ENCODE measurements around the gene TCF19.

The TCF19 gene

GRCh38 chr6:31121131-31121790 is 37.1 kb upstream of the TCF19 start:
- in situ Hi-C loops (cut with MboI; ENCODE audit: low sequenced_read_pairs) = no loop called here

GRCh38 chr6:31122791-31123706 is 35.3 kb upstream of the TCF19 start:
- no peaks in the 10 kb centered on the region for H3K4me1 ChIP-seq
- H3K27me3 ChIP-seq (ENCODE audit: low read depth) = no peaks in the 10 kb centered on the region
- no peaks in the 10 kb centered on the region for H3K9me3 ChIP-seq
- no peak for DNase-seq (ENCODE audit: low spot score in 2 of 2)
- in situ Hi-C loops (cut with MboI; ENCODE audit: low sequenced_read_pairs) = no loop called here
- H3K4me3 ChIP-seq = no peak overlapping the region
- no peaks in the 10 kb centered on the region for H3K36me3 ChIP-seq (replicated peaks)

More at GRCh38 chr6:31121131-31121790, 37.1 kb upstream of the TCF19 start:
- Histone ChIP-seq H3K4me1 (no peaks in the 10 kb centered on the region), H3K9me3 (no peaks in the 10 kb centered on the region), H3K27me3 (ENCODE audit: low read depth) (no peaks in the 10 kb centered on the region), H3K4me3 (no peak overlapping the region), H3K36me3 (replicated peaks) (no peaks in the 10 kb centered on the region)
- no peak for DNase-seq (ENCODE audit: low spot score in 2 of 2)

DNA sequence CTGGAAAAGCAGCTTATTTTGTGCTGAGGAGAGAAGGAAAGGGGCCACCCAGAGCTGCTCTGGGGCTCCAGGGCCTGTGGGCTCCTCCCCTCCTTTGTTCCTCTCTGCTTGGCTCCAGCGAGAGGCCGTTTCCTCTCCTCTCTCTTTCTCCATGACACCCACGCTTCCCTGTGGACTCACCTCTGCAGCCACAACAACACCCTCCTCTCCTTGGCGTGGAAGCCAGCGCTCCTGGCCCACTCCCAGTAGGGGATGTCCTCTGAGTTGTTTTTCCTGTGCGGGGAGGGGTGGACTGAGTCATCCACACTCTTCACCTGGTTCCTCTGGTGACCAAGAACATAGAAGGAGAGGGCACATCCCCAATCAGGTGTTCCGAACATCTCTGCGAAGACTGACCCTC is 33.2 kb upstream of the TCF19 start:
- H3K36me3 ChIP-seq (replicated peaks) = no peaks in the 10 kb centered on the region
- in situ Hi-C loops (cut with MboI; ENCODE audit: low sequenced_read_pairs) = no loop called here
- H3K4me1 ChIP-seq = no peaks in the 10 kb centered on the region; the same call in 1 of the 2 replicates
- H3K4me3 ChIP-seq = no peak overlapping the region
- no peaks in the 10 kb centered on the region for H3K27me3 ChIP-seq (ENCODE audit: low read depth)
- H3K9me3 ChIP-seq = no peaks in the 10 kb centered on the region
- DNase-seq (ENCODE audit: low spot score in 2 of 2) = no peak

DNA sequence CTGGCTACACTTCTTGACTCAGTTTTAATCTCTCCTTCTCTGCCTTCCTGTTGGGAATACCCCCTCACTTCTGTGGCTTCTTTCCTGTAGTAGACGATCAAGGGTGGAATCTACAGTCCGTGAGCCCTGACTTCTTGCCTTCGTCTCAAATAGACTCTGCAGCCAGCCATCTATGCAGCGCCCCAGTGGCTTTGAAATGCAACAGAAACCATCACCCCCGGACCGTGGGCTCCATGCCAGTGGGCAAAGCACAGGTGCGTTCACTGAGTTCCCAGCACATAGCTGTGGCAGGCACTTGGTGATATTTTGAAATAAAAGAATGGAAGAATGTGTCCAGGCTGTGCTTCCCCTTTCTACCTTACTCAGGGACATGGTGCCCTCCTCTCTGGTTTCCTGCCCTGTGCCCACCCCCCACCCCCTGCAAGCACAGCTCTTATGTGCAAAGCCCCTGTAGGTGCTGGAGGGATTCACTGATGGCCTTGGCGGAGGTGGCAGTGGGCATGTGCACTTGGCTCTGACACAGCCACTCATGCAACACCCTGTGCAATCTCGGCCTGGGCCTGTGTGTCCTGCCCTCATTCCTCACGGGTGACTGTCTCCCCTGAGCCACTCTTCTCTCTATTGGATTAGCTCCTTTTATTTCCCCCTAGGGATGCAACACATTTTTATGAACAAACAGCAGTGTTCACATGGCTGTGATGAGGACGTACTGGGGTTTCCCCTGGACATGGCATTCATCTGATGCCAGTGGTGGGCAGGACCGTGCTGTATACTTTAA is 32.6 kb upstream of the TCF19 start:
- no peak for DNase-seq (ENCODE audit: low spot score in 2 of 2)
- H3K36me3 ChIP-seq (replicated peaks) = no peaks in the 10 kb centered on the region
- H3K4me1 ChIP-seq = no peaks in the 10 kb centered on the region; the same call in 1 of the 2 replicates
- H3K27me3 ChIP-seq (ENCODE audit: low read depth) = no peaks in the 10 kb centered on the region
- no peaks in the 10 kb centered on the region for H3K9me3 ChIP-seq
- in situ Hi-C loops (cut with MboI; ENCODE audit: low sequenced_read_pairs) = no loop called here
- no peak overlapping the region for H3K4me3 ChIP-seq

- DNase-seq (ENCODE audit: low spot score in 2 of 2) = no peak
- Histone ChIP-seq H3K4me3 (no peak overlapping the region), H3K4me1 (peaks cover 1% of the 10 kb centered on the region), H3K27me3 (ENCODE audit: low read depth) (no peaks in the 10 kb centered on the region), H3K9me3 (no peaks in the 10 kb centered on the region), H3K36me3 (replicated peaks) (no peaks in the 10 kb centered on the region)
- in situ Hi-C loops (cut with MboI; ENCODE audit: low sequenced_read_pairs) = no loop called here
Observed at GRCh38 chr6:31126396-31127175, 31.8 kb upstream of the TCF19 start.

DNA sequence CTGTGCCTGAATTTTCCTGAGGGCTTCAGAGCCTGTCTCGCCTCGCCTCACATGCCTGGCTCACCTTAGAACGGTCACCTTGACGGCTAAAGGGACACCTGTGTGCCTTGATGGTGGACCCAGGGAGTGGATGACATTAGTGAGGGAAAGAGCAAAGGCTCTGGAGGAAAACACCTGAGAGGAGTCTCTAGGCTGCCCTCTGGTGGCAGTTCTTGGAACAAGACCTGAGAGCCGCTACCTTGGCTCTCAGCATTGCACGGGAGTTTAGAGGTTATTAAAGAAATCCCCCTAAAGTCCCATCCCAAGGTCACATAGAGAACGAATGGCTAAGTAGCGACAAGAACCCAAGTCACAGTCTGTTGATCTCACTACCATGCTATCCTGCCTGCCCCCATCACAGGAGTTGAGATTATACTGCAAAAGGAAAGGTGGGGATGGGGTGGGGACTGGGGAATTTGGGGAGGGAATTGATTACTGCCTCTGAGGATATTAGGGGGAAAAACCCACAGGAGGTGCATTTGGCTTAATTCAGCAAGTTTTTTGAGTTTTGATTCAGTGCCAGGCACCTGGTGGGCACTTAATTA is 30.2 kb upstream of the TCF19 start:
- in situ Hi-C loops (cut with MboI; ENCODE audit: low sequenced_read_pairs) = no loop called here
- no peak overlapping the region for H3K4me3 ChIP-seq
- no peaks in the 10 kb centered on the region for H3K36me3 ChIP-seq (replicated peaks)
- DNase-seq (ENCODE audit: low spot score in 2 of 2) = peak; percentile 57 to 86
- no peaks in the 10 kb centered on the region for H3K9me3 ChIP-seq
- H3K4me1 ChIP-seq = peaks cover 8% of the 10 kb centered on the region
- H3K27me3 ChIP-seq (ENCODE audit: low read depth) = no peaks in the 10 kb centered on the region

DNA sequence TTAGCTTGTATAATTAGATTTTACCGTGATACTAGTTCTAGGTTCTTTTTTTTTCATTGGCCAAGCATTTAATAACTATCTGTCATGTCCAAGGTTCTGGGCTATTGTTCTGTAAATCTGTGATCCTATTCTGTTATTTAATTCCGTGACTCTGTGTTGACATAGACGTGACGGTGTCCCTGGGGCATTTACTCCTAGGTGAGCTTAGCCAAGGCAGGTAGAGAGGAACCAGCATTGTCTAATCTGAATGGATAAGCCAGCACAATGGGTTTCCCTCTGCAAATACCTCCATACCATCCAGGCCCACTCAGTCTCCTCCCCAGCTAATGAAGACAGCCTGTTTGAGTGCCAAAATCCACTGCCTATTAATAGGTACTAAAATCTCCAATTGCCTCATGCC is 29.3 kb upstream of the TCF19 start:
- Histone ChIP-seq H3K36me3 (replicated peaks) (no peaks in the 10 kb centered on the region), H3K4me1 (peaks cover 8% of the 10 kb centered on the region), H3K4me3 (no peak overlapping the region), H3K27me3 (ENCODE audit: low read depth) (no peaks in the 10 kb centered on the region), H3K9me3 (no peaks in the 10 kb centered on the region)
- in situ Hi-C loops (cut with MboI; ENCODE audit: low sequenced_read_pairs) = no loop called here
- no peak for DNase-seq (ENCODE audit: low spot score in 2 of 2)

- Histone ChIP-seq H3K4me1 (peaks cover 8% of the 10 kb centered on the region), H3K9me3 (no peaks in the 10 kb centered on the region), H3K4me3 (no peak overlapping the region), H3K27me3 (ENCODE audit: low read depth) (no peaks in the 10 kb centered on the region), H3K36me3 (replicated peaks) (no peaks in the 10 kb centered on the region)
- in situ Hi-C loops (cut with MboI; ENCODE audit: low sequenced_read_pairs) = no loop called here
- no peak for DNase-seq (ENCODE audit: low spot score in 2 of 2)
Observed at GRCh38 chr6:31130751-31131150, 27.6 kb upstream of the TCF19 start.

DNA sequence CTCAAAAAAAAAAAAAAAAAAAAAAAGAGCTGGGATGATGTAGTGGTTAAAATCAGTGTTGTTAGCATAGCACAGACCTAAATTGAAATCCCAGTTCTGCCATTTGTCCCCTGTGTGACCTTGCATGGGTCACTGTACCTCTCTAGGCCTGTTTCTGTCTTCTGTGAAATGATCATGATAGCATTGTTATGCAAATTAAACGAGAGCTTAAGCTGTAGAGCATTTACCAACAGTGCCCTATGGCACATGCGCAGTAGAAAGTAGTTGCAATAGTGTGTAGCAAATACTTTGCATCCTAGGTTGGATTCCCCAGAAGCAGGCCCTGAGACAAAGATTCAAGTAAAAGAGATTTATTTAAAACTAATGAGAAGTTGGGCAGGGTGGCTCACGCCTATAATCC is 26.8 kb upstream of the TCF19 start:
- no peaks in the 10 kb centered on the region for H3K9me3 ChIP-seq
- peak; percentile 78 to 94 for DNase-seq (ENCODE audit: low spot score in 2 of 2)
- in situ Hi-C loops (cut with MboI; ENCODE audit: low sequenced_read_pairs) = no loop called here

DNA sequence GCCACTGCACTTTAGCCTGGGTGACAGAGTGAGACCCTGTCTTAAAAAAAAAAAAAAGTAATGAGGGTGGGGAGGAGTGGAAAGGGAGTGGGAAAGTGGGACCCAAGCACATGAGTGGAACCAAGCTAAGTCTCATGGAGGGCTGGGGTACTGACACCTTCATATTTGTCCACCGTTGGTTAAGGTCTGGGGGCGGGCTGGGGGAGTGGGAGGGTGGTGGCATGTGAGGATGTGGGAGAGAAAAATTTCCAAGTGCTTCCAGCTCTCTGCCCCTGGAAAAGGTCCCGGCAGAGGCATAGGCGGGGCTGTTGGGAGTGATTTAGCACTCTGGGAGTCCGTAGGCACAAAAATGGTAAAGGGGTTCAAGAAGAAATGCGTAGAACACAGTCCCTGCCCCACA is 25.6 kb upstream of the TCF19 start:
- DNase-seq (ENCODE audit: low spot score in 2 of 2) = no peak
- H3K4me1 ChIP-seq = peaks cover 10% of the 10 kb centered on the region
- H3K4me3 ChIP-seq = no peak overlapping the region
- in situ Hi-C loops (cut with MboI; ENCODE audit: low sequenced_read_pairs) = no loop called here
- H3K36me3 ChIP-seq (replicated peaks) = no peaks in the 10 kb centered on the region
- H3K27me3 ChIP-seq (ENCODE audit: low read depth) = no peaks in the 10 kb centered on the region
- H3K9me3 ChIP-seq = no peaks in the 10 kb centered on the region

More for the DNA sequence above, 26.8 kb upstream of the TCF19 start:
- Histone ChIP-seq H3K27me3 (ENCODE audit: low read depth) (no peaks in the 10 kb centered on the region), H3K4me1 (peaks cover 8% of the 10 kb centered on the region), H3K4me3 (no peak overlapping the region), H3K36me3 (replicated peaks) (no peaks in the 10 kb centered on the region)

- Histone ChIP-seq H3K4me1 (peaks cover 10% of the 10 kb centered on the region), H3K9me3 (no peaks in the 10 kb centered on the region), H3K36me3 (replicated peaks) (no peaks in the 10 kb centered on the region), H3K27me3 (ENCODE audit: low read depth) (no peaks in the 10 kb centered on the region), H3K4me3 (no peak overlapping the region)
- in situ Hi-C loops (cut with MboI; ENCODE audit: low sequenced_read_pairs) = loop anchor here (5.0 kb wide), 2 partner anchors 57 to 232 kb away; no protein-coding TSS in a partner anchor
- no peak for DNase-seq (ENCODE audit: low spot score in 2 of 2)
Observed at GRCh38 chr6:31135710-31136109, 22.7 kb upstream of the TCF19 start.

GRCh38 chr6:31138982-31139381 is 19.4 kb upstream of the TCF19 start, which contains the start of gene PSORS1C2:
TSS of gene PSORS1C2 (minus strand) at chr6:31139066. CDS start at chr6:31139026, 40 bp downstream.
- Histone ChIP-seq H3K4me3 (no peak within 1 kb of the TSS), H3K27me3 (ENCODE audit: low read depth) (no peaks in the 10 kb centered on the region), H3K36me3 (replicated peaks) (peaks cover 13% of the 10 kb centered on the region), H3K9me3 (no peaks in the 10 kb centered on the region), H3K4me1 (peaks cover 3% of the 10 kb centered on the region)
- in situ Hi-C loops (cut with MboI; ENCODE audit: low sequenced_read_pairs) = loop anchor here (5.0 kb wide), 2 partner anchors 53 to 228 kb away; no protein-coding TSS in a partner anchor
- DNase-seq (ENCODE audit: low spot score in 2 of 2) = no peak
